ENCODE data around the gene AFAP1L2.
"Not testable (repeated sequence)": the region's sequence is repeated elsewhere in the genome, so short reads cannot be mapped to it uniquely, and the experiment has no call there.

Gene AFAP1L2

GRCh38 chr10:114334301-114334700 lies 70.0 kb downstream of the AFAP1L2 start:
- DNase-seq = no peak

- DNase-seq = not testable (repeated sequence)
Observed at GRCh38 chr10:114333441-114333840, 70.9 kb downstream of the AFAP1L2 start.

GRCh38 chr10:114332301-114333192 lies 71.8 kb downstream of the AFAP1L2 start:
- DNase-seq = no peak

- DNase-seq = no peak
Observed at GRCh38 chr10:114329634-114330365, 74.5 kb downstream of the AFAP1L2 start.

GRCh38 chr10:114328874-114329273 lies 75.4 kb downstream of the AFAP1L2 start:
- no peak for DNase-seq

- DNase-seq = no peak
Observed at GRCh38 chr10:114328441-114328812, 75.9 kb downstream of the AFAP1L2 start.

- no peak for DNase-seq
Observed at GRCh38 chr10:114327537-114328440, 76.5 kb downstream of the AFAP1L2 start.

- no peak for DNase-seq
Observed at GRCh38 chr10:114326795-114327194, 77.5 kb downstream of the AFAP1L2 start.

GRCh38 chr10:114323023-114323422 lies 81.3 kb downstream of the AFAP1L2 start:
- no peak for DNase-seq

- no peak for DNase-seq
Observed at GRCh38 chr10:114322344-114322743, 82.0 kb downstream of the AFAP1L2 start.

GRCh38 chr10:114320249-114321116 lies 83.8 kb downstream of the AFAP1L2 start:
- no peak for DNase-seq

GRCh38 chr10:114319406-114320248 lies 84.7 kb downstream of the AFAP1L2 start:
- no peak for DNase-seq

- no peak for DNase-seq
Observed at GRCh38 chr10:114316744-114317143, 87.6 kb downstream of the AFAP1L2 start.

GRCh38 chr10:114315566-114316420 lies 88.5 kb downstream of the AFAP1L2 start:
- no peak for DNase-seq

GRCh38 chr10:114313866-114314265 lies 90.4 kb downstream of the AFAP1L2 start:
- no peak for DNase-seq

- DNase-seq = no peak
Observed at GRCh38 chr10:114313139-114313538, 91.2 kb downstream of the AFAP1L2 start.

- DNase-seq = no peak
Observed at GRCh38 chr10:114311496-114312209, 92.6 kb downstream of the AFAP1L2 start.

- DNase-seq = no peak
Observed at GRCh38 chr10:114311023-114311422, 93.3 kb downstream of the AFAP1L2 start.

- no peak for DNase-seq
Observed at GRCh38 chr10:114310346-114310745, 94.0 kb downstream of the AFAP1L2 start.

- no peak for DNase-seq
Observed at GRCh38 chr10:114309364-114309651, 95.0 kb downstream of the AFAP1L2 start.

Measured in NCI-H526 (cell line).